AG08395 (cell line): ENCODE results near the gene PDE11A.

ENCODE experiments used
- DNase-seq: peaks from one replicate; pipeline ENCODE4 v3.0.0; 2012; ENCODE audit warnings: mixed read lengths, low spot score

Gene PDE11A

GRCh38 chr2:177597759-177598158 lies 474.8 kb downstream of the PDE11A start:
- no peak for DNase-seq

- DNase-seq: no peak
Observed at GRCh38 chr2:177596866-177597265, 475.7 kb downstream of the PDE11A start.

- DNase-seq: no peak
Observed at GRCh38 chr2:177595126-177595845, 477.3 kb downstream of the PDE11A start.

GRCh38 chr2:177593402-177593801 lies 479.2 kb downstream of the PDE11A start:
- no peak for DNase-seq

- no peak for DNase-seq
Observed at GRCh38 chr2:177592945-177593344, 479.6 kb downstream of the PDE11A start.

GRCh38 chr2:177592397-177592796 lies 480.2 kb downstream of the PDE11A start:
- DNase-seq: no peak

GRCh38 chr2:177589186-177589585 lies 483.4 kb downstream of the PDE11A start:
- no peak for DNase-seq

- DNase-seq: no peak
Observed at GRCh38 chr2:177588671-177589070, 483.9 kb downstream of the PDE11A start.

- DNase-seq: no peak
Observed at GRCh38 chr2:177587371-177587770, 485.2 kb downstream of the PDE11A start.

GRCh38 chr2:177586154-177586553 lies 486.4 kb downstream of the PDE11A start:
- no peak for DNase-seq

- no peak for DNase-seq
Observed at GRCh38 chr2:177585234-177585863, 487.2 kb downstream of the PDE11A start.

GRCh38 chr2:177584030-177584692 lies 488.4 kb downstream of the PDE11A start:
- DNase-seq: no peak

GRCh38 chr2:177582000-177582399 lies 490.6 kb downstream of the PDE11A start:
- DNase-seq: no peak

- DNase-seq: no peak
Observed at GRCh38 chr2:177579486-177580036, 493.0 kb downstream of the PDE11A start.

- DNase-seq: no peak
Observed at GRCh38 chr2:177578454-177578853, 494.1 kb downstream of the PDE11A start.

GRCh38 chr2:177577075-177577474 lies 495.5 kb downstream of the PDE11A start:
- no peak for DNase-seq

- DNase-seq: no peak
Observed at GRCh38 chr2:177575358-177575757, 497.2 kb downstream of the PDE11A start.

GRCh38 chr2:177574356-177574755 lies 498.2 kb downstream of the PDE11A start:
- DNase-seq: no peak
